Neuron (in vitro differentiated cells): ENCODE results near the gene GJB2.

Source experiments
- H2AFZ ChIP-seq: one replicate; pipeline ENCODE4 v1.6.1; 2013; ENCODE audit warnings: low read depth, mild to moderate bottlenecking, inconsistent platforms, low read length, moderate library complexity
- H3K27me3 ChIP-seq: one replicate; pipeline ENCODE4 v1.6.1; 2013; ENCODE audit warnings: low read length; ENCODE audit not compliant: insufficient read depth
- H3K36me3 ChIP-seq: one replicate; pipeline ENCODE4 v1.6.1; 2013; ENCODE audit warnings: low read length; ENCODE audit not compliant: insufficient read depth
- H3K4me1 ChIP-seq: one replicate; pipeline ENCODE4 v1.6.1; 2013; ENCODE audit warnings: low read length; ENCODE audit not compliant: insufficient read depth
- H3K4me3 ChIP-seq: 2 replicates; pipeline ENCODE4 v1.5.1; 2013; ENCODE audit warnings: mild to moderate bottlenecking, low read length, moderate library complexity
- H3K9me3 ChIP-seq: one replicate; pipeline ENCODE4 v1.6.1; 2013; ENCODE audit warnings: low read length

GJB2 gene

DNA sequence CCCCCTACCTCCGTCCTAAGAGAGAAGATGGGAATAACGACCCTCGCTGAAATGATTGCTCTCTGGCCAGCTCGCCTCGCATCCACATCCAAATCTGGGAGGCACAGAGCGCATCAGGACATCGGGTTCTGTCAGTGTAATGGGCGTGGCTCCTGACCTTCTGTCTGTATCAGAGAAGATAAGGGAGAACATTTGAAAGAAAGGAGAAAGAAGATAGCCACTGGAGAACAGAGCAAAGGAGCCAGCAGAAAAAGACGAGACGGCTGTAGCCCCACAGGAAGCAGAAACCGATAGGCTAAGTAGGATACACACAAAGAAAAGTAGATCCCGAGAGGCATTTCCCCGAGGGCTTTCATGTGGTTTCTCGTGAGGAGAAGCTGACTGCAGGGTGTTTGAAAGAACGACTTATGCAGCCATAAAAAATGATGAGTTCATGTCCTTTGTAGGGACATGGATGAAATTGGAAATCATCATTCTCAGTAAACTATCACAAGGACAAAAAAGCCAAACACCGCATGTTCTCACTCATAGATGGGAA, 14.0 kb upstream of the GJB2 start:
- Histone ChIP-seq H3K27me3 (peaks cover 6% of the 10 kb centered on the region), H3K4me3 (no peak overlapping the region), H3K36me3 (no peaks in the 10 kb centered on the region), H2AFZ (no peak overlapping the region), H3K9me3 (no peaks in the 10 kb centered on the region), H3K4me1 (no peaks in the 10 kb centered on the region)

- Histone ChIP-seq H3K4me1 (no peaks in the 10 kb centered on the region), H3K4me3 (no peak overlapping the region), H3K36me3 (no peaks in the 10 kb centered on the region), H3K9me3 (no peaks in the 10 kb centered on the region), H3K27me3 (peaks cover 6% of the 10 kb centered on the region), H2AFZ (no peak overlapping the region)
Measured at GRCh38 chr13:20206065-20206697, 13.4 kb upstream of the GJB2 start.

GRCh38 chr13:20198781-20199180, 6.0 kb upstream of the GJB2 start:
- no peaks in the 10 kb centered on the region for H3K9me3 ChIP-seq
- H3K4me3 ChIP-seq, result no peak overlapping the region
- H3K4me1 ChIP-seq, result peaks cover under 1% of the 10 kb centered on the region
- H3K27me3 ChIP-seq, result peaks cover 28% of the 10 kb centered on the region
- no peaks in the 10 kb centered on the region for H3K36me3 ChIP-seq
- no peak overlapping the region for H2AFZ ChIP-seq

DNA sequence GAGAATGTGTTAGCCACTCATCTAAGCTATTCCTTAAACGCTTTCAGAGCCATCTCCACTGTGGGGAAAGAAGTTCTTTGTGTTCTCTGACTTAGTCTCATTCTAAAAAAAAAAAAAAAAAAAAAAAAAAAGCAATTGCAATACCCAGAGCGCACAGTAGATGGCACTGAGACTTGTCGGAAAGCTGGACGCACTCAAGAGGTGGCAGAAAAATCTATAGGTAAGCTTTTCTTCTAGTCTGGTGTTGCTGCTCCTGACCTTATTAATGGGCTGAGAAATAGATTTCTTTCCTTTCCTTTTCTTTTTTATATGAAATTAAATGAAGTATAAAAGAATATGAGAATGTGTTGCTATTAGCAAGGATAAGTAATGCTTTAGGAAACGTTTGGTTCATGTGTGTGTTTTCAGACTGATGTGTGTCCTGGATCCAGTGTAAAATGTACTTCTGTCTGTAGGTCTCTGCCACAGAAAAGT, 4.7 kb upstream of the GJB2 start:
- Histone ChIP-seq H3K4me1 (peaks cover 5% of the 10 kb centered on the region), H3K36me3 (no peaks in the 10 kb centered on the region), H3K4me3 (no peak overlapping the region), H3K27me3 (peaks cover 35% of the 10 kb centered on the region), H3K9me3 (no peaks in the 10 kb centered on the region), H2AFZ (no peak overlapping the region)

DNA sequence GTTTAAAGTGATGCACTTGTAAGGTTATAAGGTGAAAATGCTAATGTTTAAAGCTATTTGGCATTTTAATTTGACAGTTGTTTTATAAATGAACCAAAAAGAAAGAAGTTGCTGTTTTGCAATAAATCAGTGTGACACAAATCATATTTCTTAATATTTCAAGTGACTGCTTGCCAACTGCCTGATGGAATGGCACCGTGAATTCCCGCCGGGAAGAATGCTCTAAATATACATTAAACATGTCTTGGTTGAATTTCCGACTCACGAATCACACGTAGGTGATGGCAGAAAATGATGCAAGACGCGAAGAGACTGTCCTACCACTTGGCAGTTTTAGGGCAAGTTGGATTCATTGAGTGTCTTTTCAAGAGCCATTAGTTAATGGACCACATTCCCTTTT, 3.1 kb upstream of the GJB2 start:
- Histone ChIP-seq H3K4me1 (peaks cover 12% of the 10 kb centered on the region), H3K9me3 (no peaks in the 10 kb centered on the region), H2AFZ (no peak overlapping the region), H3K36me3 (no peaks in the 10 kb centered on the region), H3K4me3 (no peak overlapping the region), H3K27me3 (peaks cover 51% of the 10 kb centered on the region)

- no peak overlapping the region for H3K4me3 ChIP-seq
- H3K36me3 ChIP-seq, result no peaks in the 10 kb centered on the region
- peaks cover 68% of the 10 kb centered on the region for H3K27me3 ChIP-seq
- H3K4me1 ChIP-seq, result peaks cover 12% of the 10 kb centered on the region
- H2AFZ ChIP-seq, result no peak overlapping the region
- no peaks in the 10 kb centered on the region for H3K9me3 ChIP-seq
Measured at GRCh38 chr13:20193907-20194631, 1.3 kb upstream of the GJB2 start.

- Histone ChIP-seq H3K27me3 (peaks cover 75% of the 10 kb centered on the region), H2AFZ (peak overlapping the region; percentile 13), H3K4me3 (no peak overlapping the region)
Measured at GRCh38 chr13:20193162-20193906, 596 bp upstream of the GJB2 start.

GRCh38 chr13:20192158-20192835, 441 bp downstream of the GJB2 start:
- Histone ChIP-seq H3K4me3 (peak overlapping the region; percentile 29), H3K36me3 (no peaks in the 10 kb centered on the region), H3K9me3 (no peaks in the 10 kb centered on the region), H2AFZ (peak overlapping the region; percentile 13), H3K27me3 (peaks cover 72% of the 10 kb centered on the region), H3K4me1 (peaks cover 12% of the 10 kb centered on the region)

More at GRCh38 chr13:20193162-20193906, 596 bp upstream of the GJB2 start:
- peaks cover 12% of the 10 kb centered on the region for H3K4me1 ChIP-seq
- no peaks in the 10 kb centered on the region for H3K9me3 ChIP-seq
- no peaks in the 10 kb centered on the region for H3K36me3 ChIP-seq

GRCh38 chr13:20191311-20192157, 1.2 kb downstream of the GJB2 start:
- H3K4me1 ChIP-seq, result peaks cover 12% of the 10 kb centered on the region
- H2AFZ ChIP-seq, result peak overlapping the region; percentile 13
- H3K9me3 ChIP-seq, result no peaks in the 10 kb centered on the region
- no peak overlapping the region for H3K4me3 ChIP-seq
- no peaks in the 10 kb centered on the region for H3K36me3 ChIP-seq
- H3K27me3 ChIP-seq, result peaks cover 77% of the 10 kb centered on the region

DNA sequence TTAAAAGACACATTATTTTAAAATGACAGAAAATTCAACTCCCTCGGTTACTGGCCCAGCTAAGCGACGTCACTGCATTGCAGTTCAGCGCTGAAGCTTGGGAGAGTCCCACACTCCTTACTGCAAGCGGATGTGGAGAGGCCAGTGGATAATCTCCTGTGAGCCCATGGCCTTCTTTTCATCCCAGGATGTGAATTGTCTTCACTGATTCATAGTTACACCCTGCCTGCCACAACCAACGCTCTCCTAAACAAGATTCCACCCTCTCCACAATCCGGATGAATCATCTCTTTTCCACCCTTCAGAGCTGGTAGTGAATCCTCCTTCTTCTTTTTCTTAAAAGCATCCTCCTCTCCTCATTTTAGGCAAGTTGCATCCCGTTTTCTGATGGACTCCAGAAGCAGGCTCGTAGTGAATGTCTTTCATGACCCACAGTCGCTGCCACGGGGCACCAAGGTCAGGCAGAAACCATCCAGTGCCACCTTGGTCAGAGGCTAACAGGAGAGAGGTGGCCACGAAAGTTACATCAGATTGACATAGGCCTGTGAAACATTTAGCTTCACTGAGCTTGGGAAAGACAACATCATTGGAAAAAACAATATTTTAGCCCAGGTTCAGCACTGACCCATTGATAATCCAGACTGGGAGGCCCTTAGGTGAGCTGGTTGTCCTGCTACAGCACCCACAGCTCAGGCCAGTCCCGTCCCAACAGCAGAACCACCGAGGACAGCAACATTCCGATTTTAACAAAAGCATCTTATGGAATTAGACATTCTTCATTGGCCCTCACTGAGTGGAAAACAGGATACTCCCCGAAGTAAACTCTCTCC, 2.0 kb downstream of the GJB2 start:
- no peaks in the 10 kb centered on the region for H3K36me3 ChIP-seq
- H3K4me1 ChIP-seq, result peaks cover 12% of the 10 kb centered on the region
- no peak overlapping the region for H2AFZ ChIP-seq
- no peak overlapping the region for H3K4me3 ChIP-seq
- peaks cover 72% of the 10 kb centered on the region for H3K27me3 ChIP-seq
- no peaks in the 10 kb centered on the region for H3K9me3 ChIP-seq

GRCh38 chr13:20190076-20190475, 2.7 kb downstream of the GJB2 start:
- Histone ChIP-seq H2AFZ (no peak overlapping the region), H3K36me3 (no peaks in the 10 kb centered on the region), H3K9me3 (no peaks in the 10 kb centered on the region), H3K27me3 (peaks cover 72% of the 10 kb centered on the region), H3K4me1 (peaks cover 12% of the 10 kb centered on the region), H3K4me3 (no peak overlapping the region)
